ENCODE measurements around the gene MOAP1.
A peak's percentile ranks its signal among the peaks of the same experiment; 100 is the strongest.
"Not testable (repeated sequence)": the region's sequence is repeated elsewhere in the genome, so short reads cannot be mapped to it uniquely, and the experiment has no call there.

MOAP1 gene

GRCh38 chr14:93183596-93184317 lies 940 bp downstream of the MOAP1 start:
- peaks cover 36% of the 10 kb centered on the region for H3K79me2 ChIP-seq (ENCODE audit: low read length)
- H3K9me3 ChIP-seq (ENCODE audit: insufficient read depth, low read length) = no peaks in the 10 kb centered on the region
- H3K27ac ChIP-seq (ENCODE audit: low read length) = peak overlapping the region; percentile 80
- H3K27me3 ChIP-seq (ENCODE audit: low read depth, low read length) = no peaks in the 10 kb centered on the region
- peak overlapping the region; percentile 98; the same call in 1 of the 2 replicates for H2AFZ ChIP-seq (ENCODE audit: low read depth, low read length)
- peak overlapping the region; percentile 97 for H3K4me2 ChIP-seq (ENCODE audit: low read length)
- H3K4me1 ChIP-seq (ENCODE audit: low read length) = peaks cover 16% of the 10 kb centered on the region
- peak overlapping the region; percentile 100 for H3K4me3 ChIP-seq (ENCODE audit: low read length)
- H3K9ac ChIP-seq (ENCODE audit: low read length) = peak overlapping the region; percentile 92
- H4K20me1 ChIP-seq (ENCODE audit: insufficient read depth, low read length) = no peaks in the 10 kb centered on the region
- peaks cover 9% of the 10 kb centered on the region for H3K36me3 ChIP-seq (replicated peaks; ENCODE audit: low read depth, low read length)
- TF ChIP-seq, protein P1, sequence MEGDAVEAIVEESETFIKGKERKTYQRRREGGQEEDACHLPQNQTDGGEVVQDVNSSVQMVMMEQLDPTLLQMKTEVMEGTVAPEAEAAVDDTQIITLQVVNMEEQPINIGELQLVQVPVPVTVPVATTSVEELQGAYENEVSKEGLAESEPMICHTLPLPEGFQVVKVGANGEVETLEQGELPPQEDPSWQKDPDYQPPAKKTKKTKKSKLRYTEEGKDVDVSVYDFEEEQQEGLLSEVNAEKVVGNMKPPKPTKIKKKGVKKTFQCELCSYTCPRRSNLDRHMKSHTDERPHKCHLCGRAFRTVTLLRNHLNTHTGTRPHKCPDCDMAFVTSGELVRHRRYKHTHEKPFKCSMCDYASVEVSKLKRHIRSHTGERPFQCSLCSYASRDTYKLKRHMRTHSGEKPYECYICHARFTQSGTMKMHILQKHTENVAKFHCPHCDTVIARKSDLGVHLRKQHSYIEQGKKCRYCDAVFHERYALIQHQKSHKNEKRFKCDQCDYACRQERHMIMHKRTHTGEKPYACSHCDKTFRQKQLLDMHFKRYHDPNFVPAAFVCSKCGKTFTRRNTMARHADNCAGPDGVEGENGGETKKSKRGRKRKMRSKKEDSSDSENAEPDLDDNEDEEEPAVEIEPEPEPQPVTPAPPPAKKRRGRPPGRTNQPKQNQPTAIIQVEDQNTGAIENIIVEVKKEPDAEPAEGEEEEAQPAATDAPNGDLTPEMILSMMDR (IDR thresholded peaks at IDR 0.05; ENCODE audit: low read depth, low read length) = no peak
- TF ChIP-seq EZH2phosphoT487 (IDR thresholded peaks at IDR 0.05; ENCODE audit: low read depth) = no peak

DNA sequence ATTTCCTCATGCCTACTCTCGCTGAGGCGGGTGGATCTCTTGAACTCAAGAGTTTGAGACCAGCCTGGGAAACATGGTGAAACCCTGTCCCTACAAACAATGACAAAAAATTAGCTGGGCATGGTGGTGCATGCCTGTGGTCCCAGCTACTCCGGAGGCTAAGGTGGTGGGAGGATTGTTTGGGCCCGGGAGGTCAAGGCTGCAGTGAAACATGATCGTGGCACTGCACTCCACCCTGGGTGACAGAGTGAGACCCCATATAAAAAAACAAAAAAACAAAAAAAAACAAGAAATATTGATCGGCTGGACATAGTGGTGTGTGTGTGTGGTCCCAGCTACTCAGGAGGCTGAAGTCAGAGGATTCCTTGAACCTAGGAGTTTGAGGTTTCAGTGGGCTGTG lies 9.2 kb downstream of the MOAP1 start:
- H3K9me3 ChIP-seq (ENCODE audit: insufficient read depth, low read length) = no peaks in the 10 kb centered on the region
- no peaks in the 10 kb centered on the region for H3K79me2 ChIP-seq (ENCODE audit: low read length)
- TF ChIP-seq, protein P1 (IDR thresholded peaks at IDR 0.05; ENCODE audit: low read depth, low read length) = no peak
- TF ChIP-seq EZH2phosphoT487 (IDR thresholded peaks at IDR 0.05; ENCODE audit: low read depth) = no peak
- no peak overlapping the region for H3K4me3 ChIP-seq (ENCODE audit: low read length)
- no peaks in the 10 kb centered on the region for H3K36me3 ChIP-seq (replicated peaks; ENCODE audit: low read depth, low read length)
- H3K27ac ChIP-seq (ENCODE audit: low read length) = no peak overlapping the region
- no peaks in the 10 kb centered on the region for H3K27me3 ChIP-seq (ENCODE audit: low read depth, low read length)
- H3K4me1 ChIP-seq (ENCODE audit: low read length) = no peaks in the 10 kb centered on the region
- H3K9ac ChIP-seq (ENCODE audit: low read length) = no peak overlapping the region
- H2AFZ ChIP-seq (ENCODE audit: low read depth, low read length) = no peak overlapping the region
- no peaks in the 10 kb centered on the region for H4K20me1 ChIP-seq (ENCODE audit: insufficient read depth, low read length)
- no peak overlapping the region for H3K4me2 ChIP-seq (ENCODE audit: low read length)

DNA sequence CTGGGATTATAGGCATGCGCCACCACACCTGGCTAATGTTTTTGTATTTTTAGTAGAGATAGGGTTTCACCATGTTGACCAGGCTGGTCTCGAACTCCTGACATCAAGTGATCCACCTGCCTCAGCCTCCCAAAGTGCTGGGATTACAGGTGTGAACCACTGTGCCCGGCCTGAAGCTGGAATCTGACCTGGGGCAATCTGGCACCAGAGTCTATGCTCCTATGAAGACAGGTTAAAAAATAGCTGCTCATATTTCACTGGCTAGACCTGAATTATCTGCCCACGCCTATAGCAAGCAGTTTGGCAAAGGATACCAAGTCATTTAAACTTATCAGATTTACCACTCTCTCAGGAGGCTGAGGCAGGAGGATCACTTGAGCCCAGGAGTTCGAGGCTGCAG lies 10.0 kb downstream of the MOAP1 start:
- H3K79me2 ChIP-seq (ENCODE audit: low read length); H3K27me3 ChIP-seq (ENCODE audit: low read depth, low read length); H3K4me1 ChIP-seq (ENCODE audit: low read length); H3K9me3 ChIP-seq (ENCODE audit: insufficient read depth, low read length); H4K20me1 ChIP-seq (ENCODE audit: insufficient read depth, low read length); H3K4me3 ChIP-seq (ENCODE audit: low read length); H3K4me2 ChIP-seq (ENCODE audit: low read length); H3K27ac ChIP-seq (ENCODE audit: low read length); H2AFZ ChIP-seq (ENCODE audit: low read depth, low read length); H3K9ac ChIP-seq (ENCODE audit: low read length); H3K36me3 ChIP-seq (replicated peaks; ENCODE audit: low read depth, low read length): not testable (repeated sequence)

GRCh38 chr14:93173943-93174395 lies 10.7 kb downstream of the MOAP1 start:
- H2AFZ ChIP-seq (ENCODE audit: low read depth, low read length) = peak overlapping the region; percentile 65; the same call in 1 of the 2 replicates
- no peak overlapping the region for H3K9ac ChIP-seq (ENCODE audit: low read length)
- H3K4me2 ChIP-seq (ENCODE audit: low read length) = no peak overlapping the region

More at GRCh38 chr14:93173943-93174395, 10.7 kb downstream of the MOAP1 start:
- Histone ChIP-seq H3K4me3 (ENCODE audit: low read length) (no peak overlapping the region), H3K4me1 (ENCODE audit: low read length) (no peaks in the 10 kb centered on the region), H3K9me3 (ENCODE audit: insufficient read depth, low read length) (no peaks in the 10 kb centered on the region), H3K79me2 (ENCODE audit: low read length) (no peaks in the 10 kb centered on the region), H3K27ac (ENCODE audit: low read length) (no peak overlapping the region), H3K36me3 (replicated peaks; ENCODE audit: low read depth, low read length) (no peaks in the 10 kb centered on the region), H3K27me3 (ENCODE audit: low read depth, low read length) (no peaks in the 10 kb centered on the region), H4K20me1 (ENCODE audit: insufficient read depth, low read length) (no peaks in the 10 kb centered on the region)
- no peak for TF ChIP-seq EZH2phosphoT487 (IDR thresholded peaks at IDR 0.05; ENCODE audit: low read depth)
- TF ChIP-seq, protein P1 (IDR thresholded peaks at IDR 0.05; ENCODE audit: low read depth, low read length) = no peak

All from OCI-LY3 (cell line).